Activated CD8-positive, alpha-beta memory T cell treated with anti-CD3 and anti-CD28 coated beads, Interleukin-2, amount 50 U/mL, for 4 hours (primary cell): ENCODE data around the gene SYNCRIP.
A peak's percentile ranks its signal among the peaks of the same experiment; 100 is the strongest.
"Not testable (repeated sequence)": the region's sequence is repeated elsewhere in the genome, so short reads cannot be mapped to it uniquely, and the experiment has no call there.

ENCODE experiments used
- DNase-seq: peaks from one replicate; pipeline ENCODE4 v3.0.0-alpha.2; 2020

Gene SYNCRIP

DNA sequence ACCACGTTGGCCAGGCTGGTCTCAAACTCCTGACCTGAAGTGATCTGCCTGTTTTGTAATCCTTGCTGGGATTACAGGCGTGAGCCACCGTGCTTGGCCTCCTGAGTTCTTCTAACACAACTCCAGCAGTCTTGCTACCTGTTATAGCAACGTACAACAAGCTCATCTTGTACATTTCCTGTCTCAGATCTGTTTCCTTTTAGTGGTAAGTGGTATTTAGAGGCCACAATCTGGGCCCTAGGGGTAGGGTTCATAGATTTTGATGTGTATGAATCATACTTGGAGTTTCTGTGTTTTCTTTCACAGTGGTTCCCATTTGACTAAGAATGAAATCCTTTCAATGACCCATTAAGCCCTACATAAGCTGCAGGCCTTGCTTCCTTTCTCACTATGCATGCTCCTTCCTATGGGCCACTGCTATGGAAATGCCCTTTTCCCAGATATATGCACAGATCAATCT is 27.1 kb upstream of the SYNCRIP start:
- peak; percentile 20 for DNase-seq

DNA sequence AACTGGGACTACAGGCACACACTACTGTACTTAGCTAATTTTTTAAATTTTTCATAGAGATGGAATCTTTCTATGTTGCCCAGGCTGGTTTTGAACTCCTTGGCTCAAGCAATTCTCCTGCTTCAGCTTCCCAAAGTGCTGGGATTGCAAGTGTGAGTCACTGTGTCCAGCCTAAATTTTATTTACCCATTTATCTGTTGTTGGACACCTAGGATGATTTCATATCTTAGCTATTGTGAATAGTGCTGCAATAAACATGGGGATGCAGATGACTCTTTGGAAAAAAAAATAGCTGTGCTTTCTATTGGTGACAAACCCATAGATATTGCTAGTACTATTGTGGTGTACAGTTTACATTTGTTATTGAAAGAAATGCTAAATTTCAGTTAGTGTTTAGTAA is 19.6 kb upstream of the SYNCRIP start:
- DNase-seq = no peak

DNA sequence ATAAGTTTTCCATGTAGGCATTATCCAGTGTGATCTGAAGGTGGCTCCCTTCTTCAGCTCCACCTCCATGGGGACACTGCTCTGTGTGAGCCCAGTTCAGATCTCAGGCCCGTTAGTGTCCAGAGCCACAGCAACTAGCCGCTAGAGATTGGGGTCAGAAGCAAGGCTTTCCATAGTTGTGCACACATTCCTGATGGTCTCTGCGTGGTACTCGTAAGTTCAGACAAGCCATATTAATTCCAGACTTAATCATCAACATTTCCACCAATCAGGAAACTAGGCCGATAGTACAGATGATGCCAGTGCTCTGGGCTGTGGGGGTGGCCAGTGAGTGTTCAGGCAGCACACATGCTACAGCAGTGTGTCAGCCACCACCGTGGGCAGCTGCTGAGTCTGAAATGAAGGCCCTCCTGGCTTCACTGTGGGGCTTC is 17.5 kb upstream of the SYNCRIP start:
- no peak for DNase-seq

DNA sequence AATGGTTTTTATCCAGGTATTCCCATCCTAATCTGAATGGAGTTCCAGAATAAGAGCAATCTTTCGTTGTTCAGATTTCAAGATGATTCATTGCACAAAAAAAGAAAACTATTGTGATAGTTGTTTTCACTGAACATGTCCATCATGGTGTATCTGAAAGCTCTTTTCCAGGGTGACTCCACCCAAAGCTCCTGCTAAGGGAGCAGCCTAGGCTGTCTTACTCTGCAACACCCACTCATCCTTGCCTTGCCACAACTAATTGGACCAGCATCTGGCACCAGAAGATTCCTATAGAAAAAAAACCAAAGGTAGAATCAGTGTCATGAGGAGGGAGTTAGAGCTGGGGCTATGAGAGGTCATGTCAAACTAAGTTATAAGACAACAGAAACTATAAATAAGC is 7.9 kb upstream of the SYNCRIP start:
- DNase-seq = no peak

DNA sequence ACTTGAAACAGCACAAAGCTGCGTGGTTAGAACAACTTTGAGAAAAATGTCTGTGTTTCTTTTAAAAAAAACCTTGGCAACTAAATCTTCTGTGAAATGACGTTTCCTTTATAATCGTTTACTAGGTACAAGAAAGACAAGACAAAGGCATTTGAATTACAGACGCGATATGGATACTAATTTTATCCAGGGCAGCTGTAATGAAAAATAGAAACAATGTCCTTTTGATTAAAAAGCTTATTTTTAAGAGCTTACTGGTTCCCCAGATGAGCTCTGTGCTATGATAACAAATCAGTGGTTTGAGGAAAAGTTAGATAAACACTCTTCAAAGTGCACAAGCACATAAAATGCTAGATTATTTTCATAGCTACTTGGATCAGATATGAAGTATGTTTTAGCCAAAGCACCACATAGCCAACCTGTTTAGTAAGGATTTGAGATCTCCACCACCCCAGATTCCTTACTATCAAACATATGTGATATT is 1.6 kb upstream of the SYNCRIP start:
- no peak for DNase-seq

DNA sequence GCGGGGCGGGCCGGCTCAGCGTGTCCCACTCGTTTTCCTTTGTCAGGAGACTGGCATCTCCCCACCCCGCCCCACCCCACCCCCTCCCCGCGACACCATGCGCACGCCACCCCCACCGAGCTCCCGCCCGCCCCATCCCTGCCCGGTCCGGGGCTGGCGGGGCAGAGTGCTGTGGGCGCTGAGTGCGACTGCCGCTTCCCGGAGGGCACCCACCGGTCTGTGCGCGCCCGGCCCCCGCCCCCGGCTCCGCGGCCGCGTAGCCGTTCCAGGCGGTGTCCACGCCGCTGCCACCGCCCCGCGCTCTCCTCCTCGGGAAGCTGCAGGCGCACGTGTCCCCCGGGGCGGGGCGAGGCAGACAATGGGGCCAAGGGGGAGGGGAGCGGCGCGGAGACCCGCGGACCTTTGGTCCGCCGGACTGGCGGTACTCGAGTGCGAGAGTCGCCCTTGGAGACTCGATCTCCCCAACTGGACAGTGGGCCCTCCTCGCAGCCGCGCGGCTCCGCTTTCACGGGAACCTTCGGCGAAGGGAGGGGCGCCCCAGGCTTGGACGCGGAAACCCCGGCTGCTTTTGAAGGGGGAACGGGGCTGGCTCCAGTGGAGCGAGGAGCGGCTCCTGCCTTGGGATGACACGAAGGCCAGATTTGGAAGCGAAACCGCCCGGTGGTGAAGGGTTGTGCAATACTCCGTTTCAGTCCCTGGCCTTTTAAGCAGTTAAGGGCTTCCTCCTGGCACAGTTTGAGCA is 1.0 kb upstream of the SYNCRIP start:
- DNase-seq = peak; percentile 72

DNA sequence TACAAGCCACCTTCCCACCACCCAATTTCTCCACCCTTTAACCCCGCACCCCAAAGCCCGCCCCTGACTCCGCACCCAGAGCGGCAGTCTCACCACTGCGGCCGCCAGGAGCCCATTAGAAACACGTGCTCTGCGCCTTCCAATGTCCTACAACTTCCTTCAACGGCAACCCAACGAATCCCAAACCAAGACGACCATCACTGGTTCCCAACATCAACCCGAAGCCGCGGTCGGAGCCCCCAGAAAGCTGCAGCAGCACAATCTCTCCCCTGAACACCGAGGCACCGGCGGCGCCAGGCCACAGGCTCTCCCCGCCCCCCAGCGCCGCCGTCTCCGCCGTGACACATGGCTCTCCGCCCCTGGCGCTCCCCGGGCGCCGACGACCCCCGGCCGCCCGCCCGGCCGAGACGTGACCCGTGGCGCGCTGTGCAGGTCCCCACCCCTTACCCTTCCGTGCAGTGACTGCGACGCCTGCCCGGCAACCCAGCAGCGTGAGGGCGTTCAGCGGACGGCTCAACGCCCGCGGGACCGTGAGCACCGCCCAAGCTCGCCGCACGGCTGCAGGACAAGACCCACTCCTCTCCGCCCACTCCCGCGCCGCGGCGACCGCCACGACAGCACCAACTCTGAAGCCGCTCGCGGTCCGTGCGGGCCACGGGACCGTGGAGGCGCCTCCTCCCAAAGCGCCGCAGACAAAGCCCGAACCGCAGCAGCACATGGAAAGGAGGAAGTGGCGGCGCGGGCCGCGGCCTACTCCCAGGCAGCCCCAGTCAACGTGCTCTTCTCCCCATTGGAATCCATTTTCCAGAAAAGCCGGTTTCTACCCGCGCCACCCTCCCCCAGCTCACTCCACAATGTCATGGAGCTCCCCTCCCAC is 551 bp downstream of the SYNCRIP start:
- DNase-seq = peak; percentile 61

DNA sequence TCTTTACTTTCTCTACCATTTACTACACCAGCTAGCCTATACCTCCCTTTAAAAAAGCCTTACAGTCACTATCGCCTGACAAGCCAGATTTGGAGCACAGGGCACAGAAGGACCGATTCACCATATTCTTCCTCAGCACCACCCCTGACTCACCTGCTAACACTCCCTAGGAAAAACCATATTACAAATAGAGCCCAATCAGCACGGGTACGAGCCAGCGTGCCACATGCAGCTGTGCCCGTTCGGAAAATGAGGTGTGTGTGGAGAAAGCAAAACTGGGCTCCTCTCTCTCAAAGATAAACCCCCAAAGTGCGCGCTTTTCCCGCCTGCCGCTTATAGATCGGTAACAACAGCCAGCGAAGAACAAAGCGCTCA is 1.2 kb downstream of the SYNCRIP start:
- no peak for DNase-seq

DNA sequence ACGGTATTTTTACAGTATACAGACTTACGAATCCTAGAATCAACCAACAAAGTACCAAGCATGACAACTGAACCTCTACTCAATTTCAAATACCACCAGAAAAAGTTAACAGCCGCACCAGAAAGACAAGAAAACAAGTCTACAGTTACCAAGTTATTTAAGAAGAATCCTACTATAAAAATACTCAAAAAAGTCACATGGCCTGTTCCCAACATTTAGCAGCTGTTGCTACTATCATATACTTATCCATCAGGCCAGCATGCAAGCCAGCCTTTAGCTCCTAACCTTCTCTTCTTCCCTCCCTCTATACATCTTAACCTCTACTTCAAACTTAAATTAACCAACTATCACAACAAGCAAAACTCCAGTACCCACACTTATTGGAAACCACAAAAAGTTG is 1.9 kb downstream of the SYNCRIP start:
- no peak for DNase-seq

DNA sequence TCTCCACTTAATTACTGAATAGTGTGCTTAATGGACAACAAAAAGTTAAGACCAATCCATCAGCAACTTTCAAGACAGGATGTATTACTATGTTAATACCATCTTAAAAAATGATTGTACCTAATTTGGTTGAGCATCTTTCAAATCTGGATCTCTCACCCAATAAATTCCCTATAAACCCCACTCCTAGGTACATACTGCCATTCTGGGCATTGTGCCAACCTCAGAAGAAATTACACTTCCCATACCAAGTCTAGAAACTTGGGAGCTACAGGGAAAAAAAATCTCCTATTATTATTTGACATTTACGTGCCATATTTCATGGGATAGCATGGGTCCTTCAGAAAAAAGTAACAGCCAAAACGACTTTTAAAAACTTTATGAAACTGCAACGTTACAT is 5.1 kb downstream of the SYNCRIP start:
- no peak for DNase-seq

DNA sequence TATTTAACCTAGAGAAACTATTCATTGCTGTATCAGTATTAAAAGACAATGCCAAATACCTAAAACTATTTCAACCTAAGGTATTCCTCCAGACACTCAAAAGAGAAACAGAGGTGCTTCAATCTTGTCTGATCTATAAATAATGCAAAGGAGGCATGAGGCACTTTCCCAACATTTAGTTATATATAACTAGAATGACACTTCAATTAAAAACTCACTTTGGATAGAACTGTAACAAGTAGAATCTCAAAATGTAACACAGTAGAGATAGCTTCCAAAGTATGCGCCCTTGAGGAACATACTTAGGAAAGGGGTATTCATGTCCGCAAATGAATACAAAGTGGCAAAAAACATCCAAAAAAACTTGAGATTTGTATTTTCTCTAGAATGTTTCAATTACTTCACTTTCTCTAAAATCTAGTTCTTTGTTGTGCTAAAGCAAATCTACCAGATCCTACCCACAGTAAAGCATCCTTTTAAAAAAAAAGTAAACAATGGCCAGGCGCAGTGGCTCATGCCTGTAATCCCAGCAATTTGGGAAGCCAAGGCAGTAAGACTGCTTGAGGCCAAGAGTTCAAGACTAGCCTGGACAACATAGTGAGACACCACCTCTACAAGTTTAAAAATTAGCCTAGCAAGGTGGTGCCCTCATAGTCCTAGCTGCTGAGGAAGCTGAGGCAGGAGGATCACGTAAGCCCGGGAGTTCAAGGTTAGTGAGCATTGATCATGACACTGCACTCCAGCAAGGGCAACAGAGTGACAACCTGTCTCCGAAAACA is 10.3 kb downstream of the SYNCRIP start:
- DNase-seq = no peak

DNA sequence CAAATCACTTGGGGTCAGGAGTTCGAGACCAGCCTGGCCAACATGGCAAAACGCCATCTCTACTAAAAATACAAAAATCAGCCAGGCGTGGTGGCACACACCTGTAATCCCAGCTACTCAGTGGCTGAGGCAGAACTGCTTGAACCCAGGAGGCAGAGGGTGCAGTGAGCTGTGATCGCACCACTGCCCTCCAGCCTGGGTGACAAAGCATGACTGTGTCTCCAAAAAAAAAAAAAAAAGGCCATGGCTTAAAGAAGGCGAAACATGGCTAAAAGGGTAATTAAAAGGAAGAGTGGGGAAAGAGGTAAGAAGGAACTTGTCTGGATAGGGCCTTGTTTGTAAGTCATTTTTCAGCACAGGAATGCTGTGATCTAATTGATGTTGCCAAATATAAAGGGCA is 11.6 kb downstream of the SYNCRIP start:
- not testable (repeated sequence) for DNase-seq

DNA sequence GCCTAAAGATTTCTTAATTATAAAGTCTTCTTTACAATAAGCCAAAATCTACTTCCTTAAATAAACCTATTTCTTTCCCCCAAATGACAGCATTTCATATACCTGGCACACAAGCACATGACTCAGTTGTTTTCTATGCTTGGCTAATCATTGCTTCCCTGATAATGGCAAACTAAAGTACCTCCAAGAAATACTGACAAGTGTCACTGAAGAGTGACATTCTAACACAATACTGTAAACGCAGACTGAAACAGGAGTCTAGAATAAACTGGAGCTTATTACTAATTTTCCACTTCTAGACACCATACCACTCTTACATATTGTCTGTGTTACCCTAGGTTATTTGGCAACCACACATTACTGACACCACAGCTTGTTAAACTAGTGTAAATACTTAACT is 14.3 kb downstream of the SYNCRIP start:
- DNase-seq = no peak

DNA sequence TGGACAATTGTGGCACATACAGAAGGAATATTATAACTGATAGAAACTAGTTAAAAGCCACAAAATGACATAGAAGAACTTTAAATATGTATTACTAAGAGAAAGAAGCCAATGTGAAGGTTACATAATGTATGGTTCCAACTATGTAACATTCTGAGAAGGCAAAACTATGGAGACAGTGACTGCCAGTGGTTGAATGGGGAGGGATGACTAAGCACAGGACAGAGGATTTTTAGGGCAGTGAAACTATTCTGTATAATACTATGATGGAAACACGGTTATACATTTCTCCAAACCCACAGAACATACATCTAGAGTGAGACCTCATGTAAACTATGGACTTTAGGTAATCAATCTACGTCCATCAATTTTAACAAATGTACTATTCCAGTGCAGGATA is 22.4 kb downstream of the SYNCRIP start:
- DNase-seq = no peak

DNA sequence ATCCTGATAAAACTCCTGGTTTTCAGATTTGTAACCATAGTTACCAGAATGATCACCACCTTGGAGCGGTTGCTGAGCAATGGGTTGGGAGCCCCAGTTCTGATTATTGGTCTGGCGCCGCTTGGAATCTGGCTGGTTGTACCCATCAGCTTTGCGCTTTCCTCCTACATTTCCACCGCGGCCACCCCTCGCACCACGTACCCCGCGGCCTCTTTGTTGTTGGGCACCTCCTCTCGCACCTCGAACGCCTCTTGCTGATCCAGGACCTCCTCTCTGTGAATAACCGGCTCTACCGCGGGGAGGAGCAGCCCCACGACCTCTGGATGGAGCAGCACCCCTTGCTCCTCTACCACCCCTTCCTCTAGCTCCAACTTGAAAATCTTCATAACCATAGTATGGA is 27.9 kb downstream of the SYNCRIP start:
- no peak for DNase-seq

DNA sequence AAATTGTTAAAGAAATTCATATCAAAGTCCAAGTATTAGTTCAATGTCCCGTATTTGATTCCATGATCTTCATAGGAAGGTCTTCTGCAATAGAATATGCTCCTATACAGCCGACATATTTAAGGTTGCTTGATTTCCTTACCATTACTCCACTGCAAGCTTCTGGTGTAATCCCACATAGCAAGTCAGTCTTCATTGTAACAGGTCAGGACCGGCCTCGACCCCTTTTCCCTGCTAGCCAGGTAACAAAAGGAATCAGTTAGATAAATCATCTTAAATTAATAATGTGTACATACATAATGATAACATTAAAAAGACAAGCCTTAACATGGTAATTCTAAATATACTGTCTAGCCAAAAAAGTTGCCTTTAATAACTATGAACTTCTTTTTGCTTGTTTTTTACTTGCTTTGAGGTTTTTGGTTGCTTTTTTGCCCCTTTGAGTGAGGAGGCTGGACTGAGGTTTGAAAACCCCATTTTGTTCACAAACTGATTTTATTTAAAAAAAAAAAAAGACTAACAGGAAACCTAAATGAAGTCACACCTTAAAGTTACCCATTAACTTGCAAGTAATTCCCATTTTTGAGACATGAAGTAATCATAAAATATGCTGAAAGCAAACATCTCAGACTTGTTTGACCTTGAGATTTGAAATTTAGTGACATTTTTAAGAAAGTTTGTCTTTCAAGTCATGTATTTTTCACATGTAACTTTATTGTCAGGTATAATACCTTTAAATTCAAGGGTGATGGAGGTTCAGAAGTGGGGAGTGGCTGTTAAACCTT is 29.8 kb downstream of the SYNCRIP start:
- DNase-seq = no peak

DNA sequence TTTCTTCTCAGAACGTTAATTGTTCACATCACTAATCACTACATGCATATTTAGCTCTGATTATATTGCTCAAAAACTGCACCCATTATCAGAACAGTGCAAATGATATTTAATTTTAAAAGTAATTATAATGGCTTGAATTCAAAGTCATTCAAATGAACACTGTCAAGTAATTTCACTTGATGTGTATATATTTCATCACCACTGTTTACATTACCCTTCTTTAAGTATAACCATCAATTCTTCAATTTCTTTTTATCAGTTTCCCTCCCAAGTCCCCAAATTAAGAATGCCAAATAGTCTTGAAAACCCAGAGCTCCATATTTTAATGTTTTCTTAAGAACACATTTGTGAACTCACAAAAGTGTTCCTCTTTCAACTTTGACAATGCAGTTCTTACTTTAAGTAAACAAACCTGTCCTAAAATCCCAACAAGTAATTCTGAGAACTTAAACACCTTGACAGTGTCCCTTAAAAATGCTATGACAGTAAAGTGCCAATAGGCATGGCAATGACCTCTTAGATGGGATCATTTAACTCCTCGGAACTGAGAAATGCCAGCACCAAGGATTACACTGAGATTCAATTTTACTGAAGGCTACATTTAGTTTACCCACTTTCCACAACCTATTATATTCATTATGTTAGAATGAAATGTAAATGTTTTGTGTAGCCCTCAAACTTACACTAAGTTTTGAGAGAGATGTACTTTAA is 32.3 kb downstream of the SYNCRIP start:
- no peak for DNase-seq

DNA sequence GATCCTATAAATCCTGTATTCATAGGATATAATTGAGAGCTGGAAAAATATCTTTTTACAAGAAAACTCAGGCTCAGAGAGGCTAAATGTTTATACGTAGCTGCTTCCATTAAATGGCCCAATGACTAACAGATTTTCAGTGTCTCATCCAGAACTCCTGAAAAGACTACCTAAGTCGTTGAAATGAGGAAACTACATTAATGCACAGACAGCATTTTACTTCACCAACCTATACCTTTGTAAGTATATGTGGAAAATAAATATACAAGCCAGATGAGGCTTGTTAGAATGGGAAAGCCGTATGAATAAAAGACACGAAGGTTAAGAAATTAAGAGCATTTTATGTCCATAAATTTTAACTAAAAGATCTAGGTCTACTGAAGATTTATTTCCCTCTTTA is 40.6 kb downstream of the SYNCRIP start:
- DNase-seq = no peak

DNA sequence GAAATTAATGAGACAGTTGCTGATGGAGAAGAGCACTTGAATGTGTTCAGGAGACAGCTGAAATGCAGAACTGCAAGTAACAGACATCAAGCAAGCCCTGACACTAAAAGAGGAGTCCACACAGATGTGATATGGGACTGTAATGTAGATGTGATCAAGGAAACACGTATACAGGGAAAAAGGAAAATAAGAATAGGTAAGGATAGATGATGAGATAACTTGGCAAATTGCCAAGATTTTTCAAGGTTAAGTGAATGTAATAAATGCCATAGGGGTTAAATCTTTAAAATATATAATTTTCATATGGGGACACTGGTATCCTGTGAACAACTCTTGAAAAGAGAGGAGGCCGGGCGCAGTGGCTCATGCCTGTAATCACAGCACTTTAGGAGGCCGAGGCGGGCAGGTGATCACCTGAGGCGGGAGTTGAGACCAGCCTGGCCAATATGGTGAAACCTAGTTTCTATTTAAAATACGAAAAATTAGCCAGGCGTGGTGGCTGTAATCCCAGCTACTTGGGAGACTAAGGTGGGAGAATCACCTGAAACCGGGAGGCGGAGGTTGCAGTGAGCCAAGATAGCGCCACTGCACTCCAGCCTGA is 41.9 kb downstream of the SYNCRIP start:
- DNase-seq = no peak

DNA sequence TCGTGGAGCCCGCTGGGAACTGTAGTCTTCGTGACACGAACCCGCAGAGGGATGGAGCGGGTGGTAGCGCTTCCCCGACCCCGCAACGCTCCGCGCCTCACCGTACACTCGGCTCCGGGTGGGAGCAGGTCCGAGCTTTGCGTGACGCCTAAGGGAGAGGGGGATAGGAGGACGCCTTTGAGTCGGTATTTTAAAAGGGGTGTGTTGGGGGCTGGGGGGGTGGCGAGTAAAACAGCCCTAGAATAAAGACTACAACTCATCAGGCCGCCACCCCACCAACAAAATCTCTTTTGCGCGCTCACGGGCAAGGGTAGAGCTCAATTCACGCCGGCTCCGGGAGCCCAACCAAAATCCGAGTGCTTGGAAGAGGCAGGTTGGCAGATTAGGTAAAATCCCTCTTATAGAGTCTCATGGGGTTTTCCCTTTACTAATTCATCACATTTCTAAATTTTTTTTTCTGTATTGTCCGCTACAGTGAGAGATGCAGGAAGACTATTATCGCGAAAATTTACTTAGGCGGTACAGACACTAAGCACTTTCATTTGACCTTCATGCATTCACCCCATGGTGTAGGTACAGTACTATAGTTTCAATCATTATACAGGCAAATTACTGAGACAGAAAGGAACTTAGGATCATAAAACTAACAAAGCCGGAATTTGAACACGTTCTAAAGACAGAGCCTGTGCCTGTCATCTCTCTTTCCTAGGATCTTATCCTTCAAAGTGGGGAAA is 48.3 kb downstream of the SYNCRIP start:
- DNase-seq = no peak
